ENCODE measurements around the gene OR11G2.

The OR11G2 gene

DNA sequence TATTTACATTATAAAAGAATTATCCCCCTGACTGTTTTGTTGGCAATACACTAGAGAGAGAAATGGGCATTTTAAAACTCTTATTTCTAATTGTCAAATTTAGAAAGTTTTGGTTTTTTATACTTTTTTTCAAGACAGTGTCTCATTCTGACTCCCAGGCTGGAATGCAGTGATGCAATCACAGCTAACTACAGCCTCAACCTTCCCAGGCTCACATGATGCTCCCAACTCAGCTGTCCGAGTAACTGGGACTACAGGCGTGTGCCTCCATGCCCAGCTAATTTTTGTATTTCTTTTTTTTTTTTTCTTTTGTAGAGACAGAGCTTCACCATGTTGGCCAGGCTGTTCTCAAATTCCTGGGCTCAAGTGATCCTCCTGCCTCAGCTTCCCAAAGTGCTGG lies 24.5 kb downstream of the OR11G2 start:
- no peak overlapping the region for H2AFZ ChIP-seq (ENCODE audit: low read length)
- no peaks in the 10 kb centered on the region for H3K9me3 ChIP-seq (ENCODE audit: insufficient read depth, low read depth, low read length)
- no peaks in the 10 kb centered on the region for H3K79me2 ChIP-seq (ENCODE audit: insufficient read depth, low read length)
- no peak for TF ChIP-seq CTCF (conservative IDR thresholded peaks at IDR 0.05; ENCODE audit: low read length)
- no peak for TF ChIP-seq EZH2phosphoT487 (IDR thresholded peaks at IDR 0.05; ENCODE audit: borderline replicate concordance)
- H4K20me1 ChIP-seq (ENCODE audit: insufficient read depth, low read length, poor library complexity, severe bottlenecking) = no peaks in the 10 kb centered on the region
- no peak overlapping the region for H3K4me2 ChIP-seq (ENCODE audit: low read depth, low read length, poor library complexity, severe bottlenecking)
- H3K9ac ChIP-seq (ENCODE audit: low read depth, low read length, poor library complexity, severe bottlenecking) = no peak overlapping the region
- no peaks in the 10 kb centered on the region for H3K36me3 ChIP-seq (ENCODE audit: insufficient read depth, low read length)
- H3K4me3 ChIP-seq (ENCODE audit: low read length, poor library complexity, severe bottlenecking) = no peak overlapping the region
- no peaks in the 10 kb centered on the region for H3K4me1 ChIP-seq (ENCODE audit: insufficient read depth, low read length, poor library complexity, severe bottlenecking)
- no peaks in the 10 kb centered on the region for H3K9me2 ChIP-seq (replicated peaks; ENCODE audit: low read depth, low read length)
- H3K27me3 ChIP-seq (ENCODE audit: insufficient read depth, low read length, poor library complexity, severe bottlenecking) = no peaks in the 10 kb centered on the region
- H3F3A ChIP-seq (ENCODE audit: low read depth) = no peaks in the 10 kb centered on the region

DNA sequence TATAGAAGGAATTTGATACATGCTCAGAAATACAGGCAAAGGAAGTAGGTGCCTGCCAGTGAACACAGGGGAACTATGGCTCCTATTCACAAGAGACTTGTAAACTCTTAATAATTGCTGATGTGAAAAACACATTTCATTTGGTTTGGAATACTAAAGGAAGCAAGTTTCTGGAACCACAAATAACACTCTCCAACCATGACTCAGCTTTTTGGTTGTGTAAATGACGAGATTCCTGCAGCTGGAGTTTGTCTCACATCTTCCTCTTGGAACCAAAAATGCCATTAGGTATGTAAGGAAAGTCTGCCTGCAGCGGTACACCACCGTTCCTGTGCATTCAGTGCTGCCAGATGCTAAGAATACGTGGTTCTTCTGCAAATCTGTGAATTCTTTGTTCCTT lies 28.3 kb downstream of the OR11G2 start:
- Histone ChIP-seq H3K9me3 (ENCODE audit: insufficient read depth, low read depth, low read length) (no peaks in the 10 kb centered on the region), H2AFZ (ENCODE audit: low read length) (no peak overlapping the region), H3K27me3 (ENCODE audit: insufficient read depth, low read length, poor library complexity, severe bottlenecking) (no peaks in the 10 kb centered on the region), H3K36me3 (ENCODE audit: insufficient read depth, low read length) (no peaks in the 10 kb centered on the region), H4K20me1 (ENCODE audit: insufficient read depth, low read length, poor library complexity, severe bottlenecking) (no peaks in the 10 kb centered on the region), H3F3A (ENCODE audit: low read depth) (no peaks in the 10 kb centered on the region), H3K9me2 (replicated peaks; ENCODE audit: low read depth, low read length) (no peaks in the 10 kb centered on the region), H3K4me1 (ENCODE audit: insufficient read depth, low read length, poor library complexity, severe bottlenecking) (no peaks in the 10 kb centered on the region), H3K4me2 (ENCODE audit: low read depth, low read length, poor library complexity, severe bottlenecking) (no peak overlapping the region), H3K9ac (ENCODE audit: low read depth, low read length, poor library complexity, severe bottlenecking) (no peak overlapping the region), H3K4me3 (ENCODE audit: low read length, poor library complexity, severe bottlenecking) (no peak overlapping the region), H3K79me2 (ENCODE audit: insufficient read depth, low read length) (no peaks in the 10 kb centered on the region)
- no peak for TF ChIP-seq EZH2phosphoT487 (IDR thresholded peaks at IDR 0.05; ENCODE audit: borderline replicate concordance)
- TF ChIP-seq CTCF (conservative IDR thresholded peaks at IDR 0.05; ENCODE audit: low read length) = no peak

GRCh38 chr14:20223410-20223809 lies 32.7 kb downstream of the OR11G2 start, which contains the start of gene OR11H6:
OR11H6 (plus strand) TSS chr14:20223710; CDS start chr14:20223710, 0 bp downstream.
- no peaks in the 10 kb centered on the region for H3F3A ChIP-seq (ENCODE audit: low read depth)
- no peak for TF ChIP-seq CTCF (conservative IDR thresholded peaks at IDR 0.05; ENCODE audit: low read length)
- TF ChIP-seq EZH2phosphoT487 (IDR thresholded peaks at IDR 0.05; ENCODE audit: borderline replicate concordance) = no peak
- H2AFZ ChIP-seq (ENCODE audit: low read length) = no peak within 1 kb of the TSS
- no peaks in the 10 kb centered on the region for H3K9me3 ChIP-seq (ENCODE audit: insufficient read depth, low read depth, low read length)
- H3K9ac ChIP-seq (ENCODE audit: low read depth, low read length, poor library complexity, severe bottlenecking) = no peak within 1 kb of the TSS
- H3K4me3 ChIP-seq (ENCODE audit: low read length, poor library complexity, severe bottlenecking) = no peak within 1 kb of the TSS
- H3K36me3 ChIP-seq (ENCODE audit: insufficient read depth, low read length) = no peaks in the 10 kb centered on the region
- H3K4me1 ChIP-seq (ENCODE audit: insufficient read depth, low read length, poor library complexity, severe bottlenecking) = no peaks in the 10 kb centered on the region
- no peaks in the 10 kb centered on the region for H3K79me2 ChIP-seq (ENCODE audit: insufficient read depth, low read length)
- no peak within 1 kb of the TSS for H3K4me2 ChIP-seq (ENCODE audit: low read depth, low read length, poor library complexity, severe bottlenecking)
- H3K27me3 ChIP-seq (ENCODE audit: insufficient read depth, low read length, poor library complexity, severe bottlenecking) = no peaks in the 10 kb centered on the region
- no peaks in the 10 kb centered on the region for H3K9me2 ChIP-seq (replicated peaks; ENCODE audit: low read depth, low read length)
- H4K20me1 ChIP-seq (ENCODE audit: insufficient read depth, low read length, poor library complexity, severe bottlenecking) = no peaks in the 10 kb centered on the region

Measured in Loucy (cell line).